HG03558 (cell line): ENCODE measurements around the gene FHOD1.
A peak's percentile ranks its signal among the peaks of the same experiment; 100 is the strongest.

ENCODE experiments used
- ATAC-seq: cut with Tn5 transposase; IDR thresholded peaks from one replicate; pipeline ENCODE4 v1.9.1; 2021; ENCODE audit warnings: moderate number of reproducible peaks; ENCODE audit not compliant: unreplicated experiment; ENCODE audit errors: extremely low read depth

FHOD1 gene

GRCh38 chr16:67194260-67194659 lies 53.0 kb downstream of the FHOD1 start:
- no peak for ATAC-seq

GRCh38 chr16:67193536-67193935 lies 53.7 kb downstream of the FHOD1 start:
- ATAC-seq, result no peak

GRCh38 chr16:67192781-67193361 lies 54.4 kb downstream of the FHOD1 start:
- no peak for ATAC-seq

- ATAC-seq, result peak; percentile 66
These were observed 55.1 kb downstream of the FHOD1 start, which contains the start of gene E2F4 for GRCh38 chr16:67191995-67192681. TSS of gene E2F4 (plus strand) at chr16:67192155. CDS start at chr16:67192228, 73 bp downstream.

GRCh38 chr16:67191411-67191994 lies 55.8 kb downstream of the FHOD1 start:
- no peak for ATAC-seq

- ATAC-seq, result no peak
These were observed 56.6 kb downstream of the FHOD1 start for GRCh38 chr16:67190448-67191399.

GRCh38 chr16:67190041-67190440 lies 57.2 kb downstream of the FHOD1 start, which contains the start of gene EXOC3L1:
TSS of gene EXOC3L1 (minus strand) at chr16:67190136. CDS start at chr16:67189676, 460 bp downstream.
- ATAC-seq, result no peak

- no peak for ATAC-seq
These were observed 58.5 kb downstream of the FHOD1 start for GRCh38 chr16:67188798-67189197.

- no peak for ATAC-seq
These were observed 59.0 kb downstream of the FHOD1 start for GRCh38 chr16:67188323-67188722.

- ATAC-seq, result no peak
These were observed 59.9 kb downstream of the FHOD1 start for GRCh38 chr16:67187175-67187890.

- no peak for ATAC-seq
These were observed 60.7 kb downstream of the FHOD1 start for GRCh38 chr16:67186550-67186950.

- no peak for ATAC-seq
These were observed 61.6 kb downstream of the FHOD1 start for GRCh38 chr16:67185651-67186134.

- ATAC-seq, result no peak
These were observed 62.2 kb downstream of the FHOD1 start for GRCh38 chr16:67184995-67185650.

- no peak for ATAC-seq
These were observed 62.8 kb downstream of the FHOD1 start for GRCh38 chr16:67184453-67184994.

- peak; percentile 72 for ATAC-seq
These were observed 63.4 kb downstream of the FHOD1 start, which contains the start of gene MATCAP1 for GRCh38 chr16:67183627-67184452. TSS of gene MATCAP1 (minus strand) at chr16:67183963. CDS start at chr16:67180610, 3,353 bp downstream.

- no peak for ATAC-seq
These were observed 64.0 kb downstream of the FHOD1 start for GRCh38 chr16:67183284-67183626.

GRCh38 chr16:67182288-67182687 lies 65.0 kb downstream of the FHOD1 start:
- no peak for ATAC-seq

GRCh38 chr16:67181346-67181745 lies 65.9 kb downstream of the FHOD1 start:
- no peak for ATAC-seq
